ENCODE data around the gene HNRNPL. TPM values are rescaled to one million over a fixed set of nuclear protein-coding genes. Genes with fewer than 3 reads are reported as not detected.

Gene HNRNPL
- total RNA-seq, 1 experiment from 2014 or later: 443 TPM

GRCh38 chr19:38869836-38870607, 20.2 kb upstream of the HNRNPL start:
- intact Hi-C loops (cut with micrococcal nuclease; ENCODE audit: unreplicated experiment): no loop called here
- Mint-ChIP-seq H3K27me3 (ENCODE audit: insufficient read depth, unreplicated experiment) (no peaks in the 10 kb centered on the region), H3K9me3 (ENCODE audit: unreplicated experiment) (no peaks in the 10 kb centered on the region), H3K27ac (ENCODE audit: unreplicated experiment) (no peak overlapping the region), H3K36me3 (ENCODE audit: insufficient read depth, unreplicated experiment) (no peaks in the 10 kb centered on the region), H3K4me3 (ENCODE audit: unreplicated experiment) (no peak overlapping the region), H3K4me1 (ENCODE audit: low read depth, unreplicated experiment) (no peaks in the 10 kb centered on the region)
- Histone ChIP-seq H3K4me1 (no peaks in the 10 kb centered on the region), H3K9me3 (no peaks in the 10 kb centered on the region), H3K27me3 (replicated peaks; ENCODE audit: control insufficient read depth, insufficient read depth, low read length) (no peaks in the 10 kb centered on the region), H3K4me3 (ENCODE audit: low read depth, low read length) (no peak overlapping the region), H3K36me3 (ENCODE audit: control insufficient read depth, insufficient read depth, low read length) (no peaks in the 10 kb centered on the region)
- TF ChIP-seq CTCF (IDR thresholded peaks at IDR 0.05; ENCODE audit: insufficient read depth in 1 of 2, low read depth in 1 of 2, low read length in 1 of 2, severe bottlenecking in 1 of 2, unreplicated experiment in 1 of 2): no peak
- DNase-seq: no peak
- CTCF ChIA-PET: no interaction called here
- BruUV-seq (replicated peaks): no TSS peak
- POLR2A ChIA-PET: interaction anchor here (0.6 kb wide), 1 partner anchor 161 kb away, joined by 4 read pairs; no protein-coding TSS in a partner anchor

- Histone ChIP-seq H3K9me3 (no peaks in the 10 kb centered on the region), H3K27me3 (replicated peaks; ENCODE audit: control insufficient read depth, insufficient read depth, low read length) (no peaks in the 10 kb centered on the region), H3K4me1 (no peaks in the 10 kb centered on the region), H3K36me3 (ENCODE audit: control insufficient read depth, insufficient read depth, low read length) (no peaks in the 10 kb centered on the region), H3K4me3 (ENCODE audit: low read depth, low read length) (no peak overlapping the region)
- BruUV-seq (replicated peaks): no TSS peak
- Mint-ChIP-seq H3K4me3 (ENCODE audit: unreplicated experiment) (no peak overlapping the region), H3K36me3 (ENCODE audit: insufficient read depth, unreplicated experiment) (no peaks in the 10 kb centered on the region), H3K27me3 (ENCODE audit: insufficient read depth, unreplicated experiment) (no peaks in the 10 kb centered on the region), H3K4me1 (ENCODE audit: low read depth, unreplicated experiment) (no peaks in the 10 kb centered on the region), H3K27ac (ENCODE audit: unreplicated experiment) (no peak overlapping the region), H3K9me3 (ENCODE audit: unreplicated experiment) (no peaks in the 10 kb centered on the region)
- CTCF ChIA-PET: no interaction called here
- POLR2A ChIA-PET: no interaction called here
- no peak for TF ChIP-seq CTCF (IDR thresholded peaks at IDR 0.05; ENCODE audit: insufficient read depth in 1 of 2, low read depth in 1 of 2, low read length in 1 of 2, severe bottlenecking in 1 of 2, unreplicated experiment in 1 of 2)
- DNase-seq: no peak
- intact Hi-C loops (cut with micrococcal nuclease; ENCODE audit: unreplicated experiment): no loop called here
Observed at GRCh38 chr19:38869160-38869835, 19.5 kb upstream of the HNRNPL start.

- no peaks in the 10 kb centered on the region for H3K4me1 Mint-ChIP-seq (ENCODE audit: low read depth, unreplicated experiment)
- no peak overlapping the region for H3K4me3 Mint-ChIP-seq (ENCODE audit: unreplicated experiment)
- Histone ChIP-seq H3K27me3 (replicated peaks; ENCODE audit: control insufficient read depth, insufficient read depth, low read length) (no peaks in the 10 kb centered on the region), H3K4me3 (ENCODE audit: low read depth, low read length) (no peak overlapping the region), H3K4me1 (no peaks in the 10 kb centered on the region), H3K9me3 (no peaks in the 10 kb centered on the region), H3K36me3 (ENCODE audit: control insufficient read depth, insufficient read depth, low read length) (no peaks in the 10 kb centered on the region)
- TF ChIP-seq CTCF (IDR thresholded peaks at IDR 0.05; ENCODE audit: insufficient read depth in 1 of 2, low read depth in 1 of 2, low read length in 1 of 2, severe bottlenecking in 1 of 2, unreplicated experiment in 1 of 2): no peak
- POLR2A ChIA-PET: no interaction called here
- no peak for DNase-seq
- no peaks in the 10 kb centered on the region for H3K36me3 Mint-ChIP-seq (ENCODE audit: insufficient read depth, unreplicated experiment)
- CTCF ChIA-PET: no interaction called here
- H3K27ac Mint-ChIP-seq (ENCODE audit: unreplicated experiment): no peak overlapping the region
- intact Hi-C loops (cut with micrococcal nuclease; ENCODE audit: unreplicated experiment): no loop called here
- H3K27me3 Mint-ChIP-seq (ENCODE audit: insufficient read depth, unreplicated experiment): no peaks in the 10 kb centered on the region
- H3K9me3 Mint-ChIP-seq (ENCODE audit: unreplicated experiment): no peaks in the 10 kb centered on the region
- BruUV-seq (replicated peaks): no TSS peak
Observed at GRCh38 chr19:38868551-38868950, 18.8 kb upstream of the HNRNPL start.

All from Caco-2 (cell line).